Stimulated activated CD4-positive, alpha-beta T cell treated with anti-CD3 and anti-CD28 coated beads, Interleukin-1b, Interleukin-23, amount 100 ng/mL, for 24 hours (primary cell): Measurements from ENCODE around the gene TTC12.
A peak's percentile ranks its signal among the peaks of the same experiment; 100 is the strongest.
"Not testable (repeated sequence)": the region's sequence is repeated elsewhere in the genome, so short reads cannot be mapped to it uniquely, and the experiment has no call there.

Experiments used
- DNase-seq, 4 experiments: peaks; one replicate each; pipeline ENCODE4 v3.0.0-alpha.2; 2020; ENCODE audit warnings: low read depth in 4 of 4, low spot score in 1 of 4

The TTC12 gene

DNA sequence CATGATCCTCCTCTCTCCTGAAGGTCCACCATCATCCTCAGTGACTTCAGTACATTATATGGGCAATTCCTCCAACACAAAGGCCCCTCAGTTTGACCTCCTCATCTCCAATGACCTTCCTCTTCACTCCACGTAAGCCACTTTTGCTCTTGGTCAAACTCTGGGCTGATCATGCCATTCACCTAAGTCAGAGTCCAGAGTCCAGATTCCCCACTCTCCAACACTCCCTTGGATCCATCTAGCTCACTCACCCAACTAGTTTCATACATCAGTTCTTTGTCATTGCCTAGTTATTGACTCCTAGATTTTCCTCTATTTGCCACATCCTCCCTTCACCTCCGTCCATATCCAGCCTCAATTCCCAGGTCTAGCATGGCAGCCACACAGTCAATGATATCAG, 30.5 kb upstream of the TTC12 start:
- no peak for DNase-seq

DNA sequence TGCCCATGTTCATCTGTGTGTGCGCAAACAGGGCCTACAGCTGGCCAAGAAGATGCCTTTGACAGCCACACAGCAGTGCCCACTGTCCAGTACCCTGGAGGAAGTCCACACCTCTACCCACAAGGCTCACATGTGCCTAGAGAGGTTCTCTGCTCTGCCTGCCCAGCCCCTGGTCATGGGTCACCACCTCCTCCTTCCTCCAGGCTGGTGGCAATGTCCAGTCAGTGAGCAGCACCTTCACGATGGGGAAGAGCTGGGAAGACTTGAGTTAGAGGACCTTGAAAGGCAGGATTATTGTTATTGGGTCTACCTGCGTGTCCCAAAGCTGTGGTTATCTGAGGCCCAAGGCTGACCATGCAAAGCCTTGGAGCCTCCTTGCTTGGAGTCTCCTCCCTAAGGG, 28.4 kb upstream of the TTC12 start:
- no peak for DNase-seq

DNA sequence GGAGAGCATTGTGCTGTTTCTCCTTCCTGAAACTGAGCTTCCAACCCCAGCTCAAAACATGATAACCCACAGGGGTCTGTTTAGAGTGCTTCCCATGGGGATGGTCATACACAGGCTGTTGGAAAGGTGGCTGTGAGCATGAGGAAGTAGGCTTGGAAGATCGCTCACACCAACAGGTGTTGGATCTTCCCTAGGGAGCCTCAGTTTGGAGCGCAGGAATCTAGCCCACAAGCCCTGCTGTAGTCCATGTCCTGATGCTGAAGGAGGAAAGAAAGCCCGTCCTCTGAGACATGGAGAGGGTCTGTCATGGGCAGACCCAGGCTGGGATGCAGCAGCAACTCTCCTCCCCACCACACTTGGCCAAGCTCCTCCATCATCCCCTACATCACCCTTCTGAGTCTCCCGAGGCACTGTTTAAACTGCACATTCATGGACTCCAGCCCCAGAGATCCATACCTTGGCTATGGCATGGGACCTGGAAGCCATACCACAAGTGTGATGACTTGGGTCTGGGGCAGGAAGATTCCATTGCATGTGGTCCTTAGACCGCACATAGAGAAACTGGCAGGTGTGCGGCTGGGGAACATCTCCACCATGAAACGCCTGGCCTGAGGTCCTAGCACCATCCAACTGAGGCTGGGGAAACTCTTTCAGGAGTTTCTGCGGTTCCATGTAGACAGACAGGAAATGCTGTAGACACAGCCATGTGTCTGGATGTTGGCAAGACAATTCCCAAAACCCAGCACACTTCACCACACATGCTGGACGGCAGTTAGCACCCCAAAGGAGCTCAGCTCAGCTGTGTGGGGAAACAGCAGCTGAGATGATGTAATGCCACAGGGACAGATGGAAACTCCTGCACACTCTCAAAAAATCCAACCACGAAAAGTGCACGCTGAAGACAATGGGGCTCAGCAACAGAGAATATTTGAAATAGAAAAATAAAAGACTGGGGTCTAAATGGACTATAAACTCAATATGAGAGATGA, 27.6 kb upstream of the TTC12 start:
- no peak for DNase-seq

DNA sequence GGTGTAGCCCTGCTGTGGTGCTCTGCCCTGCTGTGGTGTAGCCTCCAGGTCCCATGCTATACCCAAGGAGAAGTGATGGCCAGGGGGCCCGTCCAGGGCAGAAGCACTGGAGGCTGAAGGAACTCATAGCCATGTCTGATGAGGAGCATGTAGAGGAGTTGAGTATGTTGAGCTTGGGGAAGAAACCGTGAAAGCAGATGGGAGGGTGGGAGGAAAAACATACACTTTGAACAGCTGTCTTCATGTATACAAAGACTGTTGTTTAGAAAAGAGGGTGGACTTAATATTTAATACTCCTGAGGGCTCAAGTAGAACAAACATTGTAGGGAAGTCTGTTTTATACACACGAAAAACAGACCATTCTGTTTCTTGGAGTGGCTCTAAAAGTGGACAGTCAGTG, 26.6 kb upstream of the TTC12 start:
- no peak for DNase-seq

DNA sequence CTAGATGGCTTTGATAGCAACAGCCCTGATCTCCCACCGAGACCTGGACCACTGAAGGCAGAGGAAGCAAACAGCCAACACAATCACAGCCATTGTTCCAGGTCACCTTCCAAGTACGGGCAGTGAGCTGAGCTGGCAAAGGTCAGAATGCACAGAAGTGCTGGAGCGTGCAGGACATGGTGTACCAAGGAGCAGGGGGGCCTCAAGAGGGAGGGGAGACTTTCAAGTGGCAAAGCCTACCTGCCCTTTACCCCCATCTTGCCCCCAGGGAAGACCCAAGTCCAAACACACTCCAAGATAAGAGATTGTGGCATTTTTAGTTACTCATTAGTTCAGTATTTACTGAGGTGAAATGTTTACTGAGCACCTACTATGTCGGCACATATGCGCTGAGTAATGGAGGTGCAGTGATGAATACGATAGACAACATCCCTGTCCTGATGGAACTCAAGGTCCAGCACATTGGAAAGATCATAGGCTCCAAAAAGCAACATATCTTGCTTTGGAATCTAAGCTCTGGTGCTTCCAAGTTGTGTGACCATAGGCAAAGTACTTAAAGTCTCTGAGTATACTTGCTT, 26.0 kb upstream of the TTC12 start:
- no peak for DNase-seq

DNA sequence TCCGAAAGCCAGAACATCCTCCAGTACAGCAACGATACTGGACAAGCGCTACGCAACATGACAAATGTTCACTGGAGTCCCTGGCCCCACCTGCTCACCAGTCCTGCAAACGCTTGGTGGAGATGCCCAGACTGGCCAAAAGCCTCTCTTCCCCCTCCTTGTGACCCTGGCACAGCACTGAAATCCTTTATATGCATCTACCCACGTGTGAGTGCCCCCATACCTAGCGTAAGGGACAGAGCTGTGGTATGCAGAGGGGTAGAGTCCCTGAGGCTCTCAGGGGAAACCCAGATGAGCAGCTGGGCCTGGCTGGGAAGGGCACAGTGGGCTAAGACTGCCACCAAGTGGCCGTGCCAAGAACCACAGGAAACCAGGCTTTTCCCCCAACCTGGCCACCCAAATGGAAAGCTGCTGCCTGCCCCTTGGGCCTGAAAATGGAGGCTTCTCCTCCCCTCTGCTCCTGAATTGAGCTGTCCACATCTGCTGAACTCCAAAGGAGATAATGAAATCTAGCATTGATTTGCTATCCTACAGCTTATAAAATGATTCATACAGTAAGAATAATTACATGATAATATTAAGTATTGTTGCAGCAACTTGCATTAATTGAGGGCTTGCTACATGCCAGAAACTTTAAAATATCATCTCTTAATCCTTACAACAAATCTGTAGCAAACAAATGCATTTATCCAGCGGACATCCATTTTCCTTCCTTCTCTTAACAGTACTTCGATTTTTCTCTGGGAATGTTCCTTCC, 24.8 kb upstream of the TTC12 start:
- peak in 3 of 4 experiments; percentile 42 to 53 (median 49) for DNase-seq

DNA sequence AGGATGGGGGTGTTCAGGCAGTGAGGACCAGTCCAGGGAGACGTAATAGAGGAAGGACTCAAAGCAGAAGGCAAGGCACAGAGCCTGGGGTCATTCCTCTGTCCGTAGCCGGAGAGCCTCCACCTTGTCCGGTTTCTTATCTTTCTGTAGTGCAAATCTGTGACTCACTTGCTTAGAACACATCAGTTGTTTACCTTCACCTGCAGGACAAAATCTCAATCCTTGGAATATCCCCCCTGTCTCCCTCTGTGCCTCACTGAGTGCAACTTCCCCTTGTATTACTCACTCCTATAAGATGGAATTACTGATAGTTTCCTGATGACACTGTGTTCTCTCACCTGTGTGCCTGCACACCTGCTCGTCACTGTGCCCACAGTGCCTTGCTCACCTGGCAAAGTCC, 20.4 kb upstream of the TTC12 start:
- DNase-seq = no peak

DNA sequence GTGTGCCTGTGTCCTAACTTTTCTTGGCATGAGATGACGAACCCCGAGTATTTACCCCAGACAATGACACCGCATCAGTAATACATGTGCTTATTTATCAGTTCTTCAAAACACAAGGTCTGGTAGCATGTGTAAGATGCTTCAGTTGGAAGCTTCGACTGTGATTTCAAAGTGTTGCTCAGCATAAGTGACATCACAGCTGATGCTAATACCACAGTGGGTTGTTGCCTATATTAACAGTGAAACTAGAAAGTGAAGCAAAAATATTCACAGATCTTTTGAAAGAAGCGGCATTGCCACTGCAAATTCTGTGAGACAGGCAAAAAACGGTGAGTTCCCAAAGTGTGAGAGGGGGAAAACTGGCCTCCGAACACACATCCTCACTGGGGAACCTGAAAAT, 18.4 kb upstream of the TTC12 start:
- DNase-seq = no peak

DNA sequence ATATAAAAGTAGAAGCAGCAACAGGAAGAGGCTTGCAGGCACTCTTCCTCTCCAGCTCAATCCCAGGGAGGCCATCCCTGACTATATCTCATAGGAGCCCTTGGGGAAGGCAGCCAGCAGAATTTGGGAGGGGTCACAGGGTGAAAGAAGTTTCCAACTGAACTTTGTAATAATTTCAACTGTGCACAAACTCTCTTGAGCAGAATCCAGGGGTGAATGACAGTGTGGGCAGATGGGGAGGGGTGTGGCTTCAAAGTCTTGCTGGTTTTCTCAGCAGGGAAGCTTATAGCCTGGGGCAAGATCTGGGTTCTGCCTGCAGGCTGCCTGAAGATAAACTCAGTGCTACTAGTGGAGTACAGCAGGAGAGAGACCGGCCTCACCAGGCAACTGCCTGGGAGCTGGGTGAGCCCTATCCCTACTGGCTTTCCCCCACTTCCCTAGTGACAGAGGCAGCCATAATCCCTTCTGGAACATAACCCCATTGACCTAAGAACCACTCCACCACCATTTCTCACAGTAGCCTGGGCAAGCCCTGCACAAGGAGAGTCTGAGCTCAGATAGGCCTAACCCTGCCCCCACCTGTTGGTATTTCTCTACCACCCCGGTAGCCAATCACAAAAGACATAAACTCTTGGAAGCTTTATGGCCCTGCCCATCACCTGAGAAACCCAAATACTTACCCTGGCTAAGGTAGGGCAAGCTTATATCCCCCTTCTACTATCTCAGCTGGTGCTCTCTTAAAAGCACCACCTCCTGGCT, 17.8 kb upstream of the TTC12 start:
- no peak for DNase-seq

DNA sequence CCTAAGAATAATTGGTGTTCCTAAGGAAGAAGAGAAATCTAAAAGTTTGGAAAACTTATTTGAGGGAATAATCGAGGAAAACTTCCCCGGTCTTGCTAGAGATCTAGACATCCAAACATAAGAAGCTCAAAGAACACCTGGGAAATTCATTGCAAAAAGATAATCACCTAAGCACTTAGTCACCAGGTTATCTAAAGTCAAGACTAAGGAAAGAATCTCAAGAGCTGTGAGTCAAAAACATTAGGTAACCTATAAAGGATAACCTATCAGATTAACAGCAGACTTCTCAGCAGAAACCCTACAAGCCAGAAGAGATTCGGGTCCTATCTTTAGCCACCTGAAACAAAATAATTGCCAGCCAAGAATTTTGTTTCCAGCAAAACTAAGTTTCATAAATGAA, 15.9 kb upstream of the TTC12 start:
- DNase-seq = not testable (repeated sequence)

DNA sequence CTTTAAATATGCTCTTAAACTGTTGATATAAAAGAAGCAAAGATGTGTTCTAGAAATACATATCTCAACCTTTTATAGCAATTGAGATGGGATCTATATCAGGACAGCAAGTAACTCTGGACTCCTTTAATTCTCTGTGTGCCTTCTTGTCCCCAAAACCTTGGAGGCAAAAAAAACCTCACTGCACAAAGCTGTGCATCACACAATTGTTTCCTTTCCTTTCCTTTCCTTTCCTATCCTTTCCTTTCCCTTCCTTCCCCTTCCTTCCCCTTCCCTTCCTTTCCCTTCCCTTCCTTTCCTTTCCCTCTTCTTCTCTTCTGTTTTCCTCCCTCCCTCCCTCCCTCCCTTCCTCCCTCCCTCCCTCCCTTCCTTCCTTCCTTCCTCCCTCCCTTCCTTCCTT, 9.5 kb upstream of the TTC12 start:
- no peak for DNase-seq

DNA sequence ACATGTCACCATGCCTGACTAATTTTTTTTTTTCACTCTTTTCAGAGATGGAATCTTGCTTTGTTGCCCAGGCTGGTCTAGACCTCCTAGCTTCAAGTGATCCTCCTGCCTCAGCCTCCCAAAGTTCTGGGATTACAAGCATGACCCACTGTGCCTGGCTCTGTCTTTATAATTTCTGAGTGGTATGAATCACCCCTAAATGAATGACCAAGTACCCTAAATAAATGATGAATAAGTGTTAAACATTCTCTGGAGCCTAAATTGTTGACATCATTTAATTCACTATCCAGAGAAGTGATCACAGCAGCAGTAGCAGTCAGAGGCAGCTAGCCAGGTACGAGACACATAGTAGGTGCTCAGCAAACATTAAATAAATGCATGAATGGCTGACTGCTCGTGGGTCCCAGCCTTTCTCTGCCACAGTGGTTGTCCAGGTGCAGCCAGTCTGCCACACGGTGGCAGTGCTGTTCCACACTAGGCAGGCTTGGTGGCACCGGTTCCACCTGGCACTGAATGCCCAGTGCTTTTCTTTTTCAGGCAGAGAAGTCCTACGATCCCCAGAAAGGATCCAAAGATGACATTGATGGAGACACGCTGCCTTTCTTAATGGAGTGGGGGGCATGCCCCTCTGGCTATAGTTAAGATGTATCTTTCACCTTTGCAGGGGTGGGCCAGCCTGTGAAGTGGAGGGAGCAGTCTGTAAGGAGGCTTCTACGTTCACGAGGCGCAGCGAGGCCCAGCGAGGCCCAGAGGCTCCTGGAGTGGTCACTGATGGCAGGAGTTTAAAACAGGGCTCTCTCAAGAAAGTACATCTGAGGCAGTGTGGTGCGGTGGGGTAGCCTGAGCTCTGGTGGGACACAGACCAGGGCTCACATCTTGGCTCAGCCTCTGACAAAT, 8.7 kb upstream of the TTC12 start:
- DNase-seq = peak; percentile 43 to 54 (median 49)

DNA sequence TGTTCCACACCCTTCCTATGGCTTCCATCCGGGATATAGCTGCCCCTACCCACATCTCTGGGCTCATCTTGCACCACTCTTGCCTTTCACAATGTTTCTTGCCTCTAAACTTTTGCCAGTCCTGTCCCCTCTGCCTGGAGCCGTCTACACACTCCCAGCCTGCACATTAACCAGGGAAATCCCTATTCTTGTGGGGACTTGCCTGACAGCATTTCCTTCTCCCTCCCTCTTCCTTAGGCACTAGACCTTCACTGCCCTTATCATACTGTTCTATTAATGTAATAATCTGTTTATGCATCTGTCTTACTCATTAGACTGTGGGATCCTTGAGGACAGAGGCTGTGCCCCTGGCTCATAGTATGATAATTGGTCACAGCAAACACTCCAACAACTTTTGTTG, 5.8 kb upstream of the TTC12 start:
- DNase-seq = no peak

DNA sequence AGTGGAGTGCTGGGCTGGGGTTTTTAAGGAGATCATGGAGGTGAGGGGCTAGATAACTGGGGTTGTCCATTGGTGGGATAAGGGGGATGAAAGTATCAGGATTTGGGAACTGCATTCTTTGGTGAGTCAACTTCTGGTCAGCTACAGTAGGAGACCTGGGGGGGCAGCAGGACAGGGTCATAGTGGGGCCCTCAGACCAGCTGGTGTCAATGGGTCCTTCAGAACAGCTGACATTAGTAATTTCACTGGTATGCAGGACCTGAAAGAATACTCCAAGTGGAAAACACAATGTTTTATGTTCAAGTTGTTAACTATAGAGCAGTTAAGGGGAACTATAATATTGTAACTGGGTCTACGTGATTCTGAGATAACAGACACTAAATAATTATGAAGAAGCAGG, 2.8 kb upstream of the TTC12 start:
- no peak for DNase-seq

DNA sequence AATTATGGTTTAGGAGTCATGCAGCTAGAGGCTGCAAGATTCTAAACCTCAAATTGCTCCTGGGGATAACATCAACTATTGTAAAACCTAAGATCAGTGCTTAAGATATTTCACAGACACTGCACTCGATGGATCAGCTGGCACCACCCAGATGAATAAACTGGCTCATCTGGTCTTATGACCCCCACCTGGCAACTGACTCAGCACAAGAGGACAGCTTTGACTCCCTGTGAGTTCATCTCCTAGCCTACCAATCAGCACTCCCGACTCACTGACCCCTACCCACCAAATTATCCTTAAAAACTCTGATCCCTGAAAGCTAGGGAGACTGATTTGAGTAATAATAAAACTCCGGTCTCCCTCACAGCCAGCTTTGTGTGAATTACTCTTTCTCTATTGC, 782 bp upstream of the TTC12 start:
- DNase-seq = no peak

DNA sequence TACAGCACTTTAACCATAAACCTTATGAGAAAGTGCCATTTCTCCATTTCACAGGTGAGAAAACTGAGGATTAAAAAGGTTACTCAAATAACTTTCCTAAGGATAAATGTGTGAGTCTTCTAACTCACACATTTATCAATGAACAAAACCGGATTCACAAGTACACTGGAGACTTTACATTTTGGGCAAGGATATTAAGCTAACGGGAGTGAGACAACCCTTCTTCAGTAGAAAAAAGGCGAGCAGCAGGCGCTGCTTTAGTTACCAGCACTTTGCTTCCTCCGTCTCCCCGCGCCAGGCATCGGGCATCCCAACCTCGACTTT, 356 bp upstream of the TTC12 start:
- DNase-seq = no peak

DNA sequence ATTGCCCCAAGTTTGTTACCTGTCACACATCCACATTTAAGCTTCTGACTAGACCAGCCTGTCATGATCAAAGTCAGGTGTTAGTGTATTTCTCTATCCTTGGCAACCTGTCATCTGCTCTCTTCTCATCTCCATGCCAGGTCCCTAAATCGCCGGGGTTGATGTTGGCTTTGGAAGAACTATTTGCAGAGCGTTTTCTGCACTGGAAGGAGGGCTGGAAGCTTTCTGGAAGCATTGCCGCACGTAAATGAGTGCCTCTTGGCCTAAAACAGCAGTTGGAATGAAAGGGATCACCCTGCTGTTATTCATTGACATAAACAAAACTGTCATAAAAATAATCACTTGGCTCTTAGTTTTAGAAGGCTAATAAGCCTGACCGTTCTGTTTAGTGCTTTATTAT, 1.4 kb downstream of the TTC12 start:
- no peak for DNase-seq

DNA sequence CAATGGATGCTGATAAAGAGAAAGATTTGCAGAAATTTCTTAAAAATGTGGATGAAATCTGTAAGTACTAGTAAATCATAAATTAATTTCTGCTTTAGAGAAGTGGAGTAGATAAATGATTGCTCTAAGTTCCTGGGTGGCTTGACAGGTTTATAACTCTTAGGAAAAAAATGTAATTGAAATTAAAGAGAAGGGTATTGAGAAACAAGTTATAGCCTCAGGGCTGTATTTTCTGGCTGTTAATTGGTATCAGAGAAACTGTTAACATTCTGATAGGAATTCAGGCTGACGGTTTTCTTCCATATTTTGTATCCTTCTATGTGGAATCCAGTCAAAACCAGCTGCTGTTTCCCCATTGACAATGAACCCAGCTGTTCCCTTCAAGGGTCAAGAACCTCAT, 1.9 kb downstream of the TTC12 start:
- DNase-seq = no peak

DNA sequence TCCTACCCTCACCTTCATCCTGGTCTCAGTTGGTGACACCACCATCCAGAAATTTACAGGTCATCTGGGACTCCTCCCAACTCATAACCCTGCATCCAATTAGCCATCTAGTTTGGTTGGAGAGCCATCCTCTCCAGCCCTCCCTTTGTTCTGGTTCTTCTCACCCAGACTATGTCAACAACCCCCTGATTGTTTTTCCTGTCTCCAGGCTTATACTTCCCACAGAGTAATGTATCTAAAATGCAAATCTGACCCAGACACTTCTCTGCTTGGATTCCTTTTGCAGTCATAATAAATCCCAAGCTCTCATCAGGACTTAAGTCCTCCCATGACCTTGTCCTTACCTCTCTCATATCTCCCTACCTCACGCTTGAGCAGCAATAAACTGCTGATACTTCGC, 3.0 kb downstream of the TTC12 start:
- DNase-seq = no peak

DNA sequence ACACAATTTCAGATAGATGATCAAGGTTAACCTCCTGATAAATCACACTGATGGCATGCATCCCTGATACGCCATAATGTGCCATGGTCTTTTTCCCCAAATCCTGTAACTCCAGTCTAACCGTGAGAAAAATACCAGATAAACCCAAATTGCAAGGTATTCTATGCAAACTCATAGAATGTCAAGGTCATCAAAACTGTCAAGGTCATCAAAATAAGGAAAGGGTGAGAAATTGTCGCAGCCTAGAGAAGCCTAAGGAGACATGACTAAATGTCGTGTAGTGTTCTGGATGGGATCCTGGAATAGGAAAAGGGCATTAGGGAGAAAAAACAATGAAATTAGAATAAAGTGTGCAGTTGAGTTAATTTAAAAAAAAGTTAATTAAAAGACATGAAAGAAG, 4.7 kb downstream of the TTC12 start:
- no peak for DNase-seq
